GM19099 (cell line): ENCODE measurements around the gene COLGALT1.

ENCODE experiments used
- POLR2A ChIP-seq: IDR thresholded peaks from 3 replicates; pipeline ENCODE4 v1.6.1; 2011; ENCODE audit warnings: low read depth; ENCODE audit not compliant: insufficient read length; ENCODE audit errors: extremely low read depth

Gene COLGALT1

DNA sequence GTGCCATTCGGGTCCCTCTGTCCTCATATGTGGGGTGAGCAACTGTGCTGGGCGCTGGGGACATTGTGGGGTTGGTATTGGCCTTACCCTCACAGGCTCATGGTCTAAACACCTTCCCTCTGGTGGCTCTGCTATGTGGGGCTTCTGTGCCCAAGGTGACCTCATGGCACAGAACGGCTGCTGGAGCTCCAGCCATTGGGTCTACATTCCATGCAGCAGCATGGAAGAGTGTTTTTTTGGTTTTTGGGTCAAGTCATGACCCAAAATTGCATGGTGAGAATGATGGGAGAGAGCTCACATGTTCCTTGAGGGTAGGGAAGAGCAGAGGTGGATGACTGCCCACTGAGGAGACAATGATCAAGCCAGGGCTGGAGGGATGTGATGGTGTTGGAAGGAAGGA, 26.8 kb upstream of the COLGALT1 start:
- no peak for TF ChIP-seq POLR2A

DNA sequence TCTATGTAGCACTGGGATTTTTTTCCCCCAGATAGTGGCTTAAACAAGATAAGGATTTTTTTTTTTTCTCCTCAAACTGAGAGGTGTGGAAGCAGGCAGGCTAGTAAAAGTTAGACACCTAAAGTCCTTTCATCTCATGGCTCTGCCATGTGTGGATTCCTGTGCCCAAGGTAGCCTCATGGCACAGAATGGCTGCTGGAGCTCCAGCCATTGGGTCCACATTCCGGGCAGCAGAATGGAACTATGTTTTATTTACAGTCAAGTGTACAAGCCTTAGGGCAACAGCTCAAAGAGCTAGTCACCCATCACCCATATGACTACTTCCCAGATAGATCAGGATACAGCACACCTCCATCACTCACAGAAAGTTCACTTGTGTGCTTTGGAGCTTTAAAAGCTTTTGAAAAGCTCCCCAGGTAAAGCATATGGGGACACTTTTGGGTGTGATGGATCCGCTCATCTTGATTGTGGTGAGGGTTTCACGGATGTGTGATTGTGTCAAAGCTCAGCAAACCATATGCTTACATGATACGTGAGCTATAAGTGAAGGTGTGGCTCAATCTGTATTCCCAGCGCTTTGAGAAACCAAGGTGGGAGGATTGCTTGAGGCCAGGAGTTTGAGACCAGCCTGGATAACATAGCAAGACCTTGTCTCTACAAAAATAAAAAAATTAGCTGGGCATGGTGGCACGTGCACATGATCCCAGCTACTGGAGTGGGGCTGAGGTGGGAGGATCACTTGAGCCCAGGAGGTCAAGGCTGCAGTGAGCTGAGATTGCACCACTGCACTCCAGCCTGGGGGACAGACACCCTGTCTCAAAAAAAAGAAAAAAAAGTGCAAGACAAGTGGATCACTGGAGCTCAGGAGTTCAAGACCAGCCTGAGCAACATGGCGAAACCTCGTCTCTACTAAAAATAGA, 25.9 kb upstream of the COLGALT1 start:
- no peak for TF ChIP-seq POLR2A

DNA sequence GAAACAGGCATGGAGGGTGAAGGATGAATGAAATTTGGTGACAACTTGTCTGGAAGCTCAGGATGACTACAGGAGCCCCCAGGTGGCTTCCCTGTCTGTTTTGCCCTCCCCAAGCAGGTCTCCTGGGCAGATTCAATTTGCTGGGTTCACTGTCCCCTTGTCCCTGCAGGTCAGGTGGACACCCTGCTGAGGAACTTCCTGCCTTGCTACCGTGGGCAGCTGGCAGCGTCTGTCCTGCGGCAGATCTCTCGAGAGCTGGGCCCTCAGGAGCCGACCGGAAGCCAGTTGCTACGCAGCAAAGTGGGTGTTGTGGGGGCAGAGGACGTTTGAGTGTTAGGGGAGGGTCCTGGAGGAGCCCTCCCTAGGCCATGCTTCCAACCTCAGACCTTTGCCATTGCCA, 24.9 kb upstream of the COLGALT1 start:
- no peak for TF ChIP-seq POLR2A

DNA sequence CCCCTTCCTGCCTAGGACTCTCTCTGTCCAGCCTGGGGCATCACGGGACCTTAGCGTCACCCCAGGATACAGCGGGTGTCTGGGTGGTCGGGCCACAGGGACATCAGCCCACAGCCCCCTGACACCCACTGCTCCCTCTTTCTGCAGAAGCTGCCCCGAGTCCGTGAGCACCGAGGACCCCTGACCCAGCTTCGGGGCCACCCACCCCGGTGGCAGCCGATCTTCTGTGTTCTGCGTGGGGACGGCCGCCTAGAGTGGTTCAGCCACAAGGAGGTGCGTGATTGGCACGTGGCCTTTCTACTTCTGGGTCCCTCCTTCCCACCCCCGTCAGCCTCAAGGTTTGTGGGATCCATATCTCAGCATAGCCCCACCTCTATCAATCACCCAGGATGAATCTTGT, 23.3 kb upstream of the COLGALT1 start:
- TF ChIP-seq POLR2A: no peak

DNA sequence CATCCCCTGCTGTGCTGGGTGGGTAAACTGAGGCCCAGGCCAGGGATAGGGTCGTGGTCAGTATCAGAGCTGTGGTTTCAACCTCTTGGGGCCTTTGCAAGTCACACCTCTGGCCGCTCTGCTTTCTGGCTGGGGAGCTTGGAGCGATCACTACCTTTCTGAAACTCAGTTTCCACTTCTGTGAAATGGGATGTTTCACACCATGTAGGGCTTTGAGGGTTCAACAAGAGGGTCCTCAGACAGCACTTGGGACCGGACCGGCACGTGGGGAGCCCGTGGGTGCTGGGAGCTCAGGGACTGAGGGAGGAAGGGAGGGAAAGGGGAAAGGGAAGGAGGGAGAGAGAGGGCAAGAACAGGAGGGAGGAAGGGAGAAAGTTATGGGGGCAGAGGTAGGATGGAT, 22.9 kb upstream of the COLGALT1 start:
- TF ChIP-seq POLR2A: no peak

DNA sequence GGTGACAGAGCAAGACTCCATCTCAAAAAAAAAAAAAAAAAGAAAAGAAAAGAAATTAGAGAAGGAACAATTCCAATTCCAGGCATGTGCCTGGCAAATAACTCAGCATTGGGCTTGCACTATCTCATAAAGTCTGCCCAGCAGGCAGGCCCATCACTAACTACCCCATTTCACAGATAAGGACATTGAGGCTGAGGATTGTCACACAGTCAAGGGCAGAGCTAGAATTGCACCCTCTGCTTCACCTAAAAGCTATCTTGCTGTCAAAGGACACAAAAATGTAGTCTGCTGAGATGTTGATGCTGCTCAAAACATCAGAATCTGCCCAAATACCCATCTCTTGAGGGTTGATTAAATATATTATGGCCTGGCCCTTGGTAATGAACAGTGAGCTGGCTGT, 20.7 kb upstream of the COLGALT1 start:
- no peak for TF ChIP-seq POLR2A

DNA sequence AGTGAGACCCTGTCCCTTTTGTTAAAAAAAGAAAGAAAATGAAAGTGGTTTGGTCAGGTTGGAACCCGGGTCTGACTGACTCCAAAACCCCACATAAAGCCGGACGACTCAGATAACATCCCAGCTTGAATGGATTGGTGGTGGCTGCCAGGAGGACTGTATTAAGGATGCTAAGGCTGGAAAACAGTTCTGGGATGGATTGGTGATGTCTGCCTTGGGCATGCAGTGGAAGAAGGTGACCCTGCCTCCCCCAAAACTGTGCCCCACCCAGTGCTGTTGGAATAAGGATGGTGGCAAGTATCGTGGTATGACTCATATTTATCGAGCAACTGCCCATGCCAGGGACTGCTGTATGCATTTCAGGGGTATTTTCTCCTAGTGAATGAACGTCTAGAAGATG, 18.5 kb upstream of the COLGALT1 start:
- no peak for TF ChIP-seq POLR2A

DNA sequence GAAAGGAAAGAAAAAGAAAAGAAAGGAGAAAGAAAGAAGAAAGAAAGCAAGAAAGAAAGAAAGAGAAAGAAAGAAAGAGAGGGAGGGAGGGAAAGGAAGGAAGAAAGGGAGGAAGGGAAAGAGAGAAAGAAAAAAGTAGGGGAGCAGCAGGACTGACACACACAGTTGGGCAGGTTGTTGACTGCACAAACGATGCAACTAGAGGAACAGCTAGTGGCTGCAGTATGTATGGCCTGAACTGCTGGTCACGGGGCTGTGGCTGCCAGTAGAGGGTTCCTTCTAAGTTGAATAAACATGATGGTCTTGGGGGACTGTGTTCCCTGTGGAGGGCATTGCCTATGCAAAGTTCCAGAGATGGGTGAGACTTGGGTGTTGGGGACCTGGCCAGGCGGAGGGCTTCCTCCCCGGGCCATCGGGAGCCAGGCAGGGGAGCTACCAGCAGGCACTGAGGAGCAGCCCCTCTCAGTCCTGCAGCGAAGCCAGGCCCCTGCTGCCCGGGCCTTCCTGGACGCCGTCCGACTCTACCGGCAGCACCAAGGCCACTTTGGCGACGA, 16.7 kb upstream of the COLGALT1 start:
- TF ChIP-seq POLR2A: no peak

DNA sequence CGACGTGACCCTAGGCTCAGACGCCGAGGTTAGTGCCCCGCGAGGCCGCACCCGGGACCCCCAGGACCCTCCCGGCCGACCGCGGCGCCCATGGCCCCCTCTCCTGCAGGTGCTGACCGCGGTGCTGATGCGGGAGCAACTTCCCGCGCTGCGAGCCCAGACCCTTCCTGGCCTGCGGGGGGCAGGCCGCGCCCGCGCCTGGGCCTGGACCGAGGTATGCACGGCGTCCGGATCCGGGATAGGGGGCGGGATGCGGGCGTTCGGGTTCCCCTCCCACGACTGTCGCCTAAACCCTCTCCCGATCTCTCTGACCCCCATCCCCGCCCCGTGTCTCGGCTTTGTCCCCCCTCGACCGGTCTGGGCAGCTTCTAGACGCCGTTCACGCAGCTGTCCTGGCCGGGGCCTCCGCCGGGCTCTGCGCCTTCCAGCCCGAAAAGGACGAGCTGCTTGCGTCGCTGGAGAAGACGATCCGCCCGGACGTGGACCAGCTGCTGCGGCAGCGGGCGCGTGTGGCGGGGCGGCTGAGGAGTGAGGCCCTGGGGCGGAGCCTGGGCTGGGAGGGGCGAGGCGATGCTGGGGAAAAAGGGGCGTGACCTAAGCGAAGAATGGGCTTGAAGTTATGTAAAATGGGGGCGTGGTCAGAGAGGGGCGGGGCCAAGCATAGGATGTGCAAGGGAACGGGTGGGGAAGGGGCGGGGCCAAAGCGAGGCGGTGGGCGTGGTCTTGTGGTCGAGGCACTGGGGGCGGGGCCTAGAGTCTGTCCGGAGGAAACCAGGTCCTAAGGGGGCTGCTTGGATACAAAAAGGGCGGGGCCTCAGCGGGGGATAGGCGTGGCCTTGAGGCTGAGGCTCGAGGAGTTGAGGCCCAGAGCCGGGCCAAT, 16.0 kb upstream of the COLGALT1 start:
- no peak for TF ChIP-seq POLR2A

DNA sequence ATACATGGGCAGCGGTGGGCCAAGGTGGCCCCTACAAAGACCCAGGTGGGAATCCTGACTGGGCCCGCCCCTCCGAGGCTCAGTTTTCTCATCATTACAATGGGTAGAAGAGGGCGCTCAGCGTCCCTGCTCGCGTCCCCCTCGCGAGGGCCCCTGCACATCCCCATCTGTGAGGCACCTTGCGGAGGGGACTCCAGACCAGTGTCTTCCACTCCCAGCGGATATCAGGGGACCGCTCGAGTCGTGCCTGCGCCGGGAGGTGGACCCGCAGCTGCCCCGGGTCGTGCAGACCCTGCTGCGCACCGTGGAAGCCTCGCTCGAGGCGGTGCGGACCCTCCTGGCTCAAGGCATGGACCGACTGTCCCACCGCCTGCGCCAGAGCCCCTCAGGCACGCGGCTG, 15.3 kb upstream of the COLGALT1 start:
- TF ChIP-seq POLR2A: no peak

DNA sequence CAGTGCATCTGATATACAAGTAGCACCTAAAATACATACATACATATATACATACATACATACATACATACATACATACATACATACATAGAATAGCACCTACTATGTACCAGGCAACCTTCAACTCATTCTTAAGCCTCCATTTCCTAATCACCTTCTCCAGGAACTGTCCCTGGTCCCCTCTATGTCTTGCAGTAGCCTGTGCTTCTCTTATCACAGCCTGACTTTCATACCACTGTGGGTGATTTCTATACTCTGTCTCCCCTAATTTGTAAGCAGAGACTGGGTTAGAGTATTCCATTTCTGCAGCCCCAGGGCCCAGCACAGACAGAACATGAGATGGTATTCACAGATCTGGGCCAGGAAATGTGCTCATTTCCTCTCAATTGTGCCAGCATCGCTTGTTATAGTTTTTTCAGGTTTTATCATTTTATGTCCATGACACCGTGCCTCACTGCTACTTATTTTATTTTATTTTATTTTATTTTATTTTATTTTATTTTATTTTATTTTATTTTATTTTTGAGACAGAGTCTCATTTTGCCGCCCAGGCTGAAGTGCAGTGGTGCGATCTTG, 14.2 kb upstream of the COLGALT1 start:
- no peak for TF ChIP-seq POLR2A

DNA sequence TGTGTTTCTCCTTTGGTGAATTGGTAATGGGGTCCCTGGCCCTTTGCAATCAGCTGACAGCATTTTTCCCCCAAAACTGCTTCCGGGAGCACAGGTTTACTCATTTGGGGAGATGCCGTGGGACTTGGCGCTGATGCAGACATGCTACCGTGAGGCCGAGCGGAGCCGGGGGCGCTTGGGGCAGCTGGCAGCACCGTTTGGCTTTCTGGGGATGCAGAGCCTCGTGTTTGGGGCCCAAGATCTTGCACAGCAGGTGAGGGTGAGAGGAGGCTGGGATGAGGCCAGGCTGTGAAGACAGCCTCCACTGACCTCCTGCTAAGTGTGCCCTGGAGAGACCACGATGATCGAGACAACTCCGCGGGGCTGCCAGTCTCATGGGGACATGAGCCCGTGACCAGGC, 13.4 kb upstream of the COLGALT1 start:
- TF ChIP-seq POLR2A: no peak

DNA sequence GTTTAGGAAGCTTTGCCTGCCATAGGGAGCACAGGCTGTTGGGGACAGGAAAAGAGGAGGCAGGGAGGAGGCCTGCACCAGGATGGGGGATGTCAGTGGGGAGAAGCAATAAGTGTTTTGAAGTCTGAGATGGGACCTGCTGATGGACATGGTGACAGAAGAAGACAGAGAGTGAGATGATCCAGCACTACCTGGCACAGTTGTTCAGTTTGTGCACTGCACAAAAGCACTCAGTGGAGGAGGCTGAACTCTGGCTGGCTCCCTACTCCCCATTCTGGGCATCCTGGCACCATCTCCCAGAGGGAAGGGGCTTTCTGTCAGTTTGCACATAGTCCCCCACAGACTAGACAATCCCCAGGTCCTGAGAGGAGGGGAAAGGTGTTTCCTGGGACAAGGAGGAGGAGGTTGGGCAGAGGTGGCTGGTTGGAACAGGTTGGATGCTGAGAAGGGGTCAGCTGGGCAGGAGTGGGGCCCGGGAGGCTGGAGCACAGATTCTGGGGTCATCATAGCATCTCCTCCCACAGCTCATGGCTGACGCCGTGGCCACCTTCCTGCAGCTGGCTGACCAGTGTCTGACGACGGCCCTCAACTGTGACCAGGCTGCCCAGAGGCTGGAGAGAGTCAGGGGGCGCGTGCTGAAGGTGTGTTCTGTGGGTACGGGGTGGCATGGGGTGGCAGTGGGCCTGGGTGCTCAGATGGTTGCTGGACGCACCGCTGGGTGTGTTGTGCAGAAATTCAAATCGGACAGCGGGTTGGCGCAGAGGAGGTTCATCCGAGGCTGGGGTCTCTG, 12.5 kb upstream of the COLGALT1 start:
- TF ChIP-seq POLR2A: no peak

DNA sequence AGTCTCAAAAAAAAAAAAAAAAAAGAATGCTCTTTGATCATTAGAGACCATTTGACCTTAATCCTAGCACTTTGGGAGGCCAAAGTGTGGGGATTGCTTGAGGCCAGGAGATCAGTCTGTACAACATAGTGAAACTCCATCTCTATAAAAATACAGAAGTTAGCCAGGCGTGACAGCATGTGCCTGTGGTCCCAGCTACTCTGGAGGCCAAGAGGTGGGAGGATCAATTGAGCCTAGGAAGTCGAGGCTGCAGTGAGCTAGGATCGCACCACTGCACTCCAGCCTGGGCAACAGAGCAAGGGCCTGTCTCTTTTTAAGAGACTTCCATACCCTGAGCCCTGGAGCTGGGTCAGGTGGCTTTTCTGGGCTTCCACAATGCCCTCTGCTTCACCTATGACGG, 11.5 kb upstream of the COLGALT1 start:
- no peak for TF ChIP-seq POLR2A
